Stimulated activated CD8-positive, alpha-beta memory T cell treated with anti-CD3 and anti-CD28 coated beads, Interleukin-12 subunit alpha, Interleukin-12 subunit beta, amount 100 ng/mL, for 24 hours (primary cell): Measurements from ENCODE around the gene KRT36.

Source experiments
- DNase-seq: peaks from one replicate; pipeline ENCODE4 v3.0.0-alpha.2; 2020; ENCODE audit errors: extremely low read depth

Gene KRT36

DNA sequence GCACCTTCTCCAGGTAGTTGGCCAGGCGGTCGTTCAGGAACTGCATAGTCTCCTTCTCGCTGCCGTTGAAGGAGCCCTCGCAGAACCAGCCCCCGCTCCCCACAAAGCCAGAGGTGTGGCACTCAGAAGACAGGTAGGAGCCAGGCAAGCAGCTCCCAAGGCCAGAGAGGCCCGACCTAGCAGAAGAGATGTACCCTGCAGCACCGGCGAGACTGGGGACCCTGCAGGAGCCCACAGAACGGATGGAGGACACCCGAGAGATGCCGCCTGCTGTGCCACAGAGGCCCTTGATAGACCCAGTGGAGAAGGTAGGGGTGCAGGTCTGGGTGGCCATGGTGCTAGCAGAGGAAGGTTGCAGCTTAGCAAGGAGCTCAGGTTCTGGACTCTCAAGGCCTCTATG lies at the start of gene KRT36:
Gene KRT36, minus strand, starts transcription at position 380 of the 400 bp plus-strand sequence. Its CDS starts 46 bp downstream, at position 334.
- DNase-seq = no peak

DNA sequence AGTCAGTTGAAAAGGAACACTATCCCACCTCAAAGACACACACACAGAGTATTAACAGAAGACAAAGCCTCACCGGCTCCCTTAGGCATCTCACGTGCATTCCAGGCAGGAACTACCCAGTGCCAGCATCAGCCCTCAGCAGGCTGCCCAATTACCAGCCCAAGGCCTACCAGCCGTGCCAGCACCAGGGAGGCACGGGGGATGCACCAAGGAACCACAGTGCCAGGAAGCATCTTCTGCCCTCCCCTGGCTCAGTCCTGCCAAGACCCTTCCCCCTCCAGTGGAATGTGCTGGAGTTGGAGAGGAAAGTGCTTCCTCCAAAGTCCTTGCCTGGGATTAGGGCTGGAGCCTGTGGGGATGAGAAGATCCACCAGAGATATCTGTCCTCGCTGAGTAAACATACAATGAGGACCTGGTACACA lies 49.4 kb upstream of the KRT36 start:
- no peak for DNase-seq

DNA sequence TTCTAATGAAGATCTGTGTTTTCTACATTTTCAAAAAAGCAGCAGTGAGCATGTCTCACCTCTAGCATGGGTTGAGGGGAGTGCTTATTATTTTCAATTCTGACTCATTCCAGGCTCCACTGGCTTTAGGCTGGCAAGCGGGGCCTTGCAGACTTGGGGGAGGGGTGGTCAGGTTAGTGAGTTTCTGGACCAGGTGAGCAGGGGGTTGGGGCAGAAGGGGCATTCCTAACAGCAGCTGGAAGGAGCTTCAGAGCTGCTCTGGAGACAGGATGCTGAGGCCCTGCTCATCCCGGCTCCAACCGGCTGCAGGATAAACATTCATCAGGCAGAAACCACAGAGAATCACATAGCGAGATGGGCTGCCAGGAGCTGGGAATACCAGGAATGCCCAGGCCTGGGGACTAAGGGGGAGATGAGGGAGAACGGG lies 48.9 kb upstream of the KRT36 start:
- DNase-seq = no peak

DNA sequence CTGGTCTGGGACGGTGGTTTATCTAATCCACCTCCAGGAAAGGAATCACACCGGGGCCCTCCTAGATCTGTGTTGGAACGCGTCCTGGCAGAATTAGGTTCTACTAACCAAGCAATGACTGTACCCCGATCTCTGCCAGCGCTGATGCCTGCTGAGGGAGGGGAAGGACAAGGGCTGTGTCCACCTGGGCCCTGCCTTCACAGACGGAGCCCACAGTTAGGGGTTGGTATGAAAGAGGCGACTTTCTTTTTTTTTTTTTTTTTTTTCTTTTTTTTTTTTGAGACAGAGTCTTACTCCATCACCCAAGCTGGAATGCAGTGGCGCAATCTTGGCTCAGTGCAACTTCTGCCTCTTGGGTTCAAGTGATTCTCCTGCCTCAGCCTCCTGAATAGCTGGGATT lies 48.3 kb upstream of the KRT36 start:
- no peak for DNase-seq

DNA sequence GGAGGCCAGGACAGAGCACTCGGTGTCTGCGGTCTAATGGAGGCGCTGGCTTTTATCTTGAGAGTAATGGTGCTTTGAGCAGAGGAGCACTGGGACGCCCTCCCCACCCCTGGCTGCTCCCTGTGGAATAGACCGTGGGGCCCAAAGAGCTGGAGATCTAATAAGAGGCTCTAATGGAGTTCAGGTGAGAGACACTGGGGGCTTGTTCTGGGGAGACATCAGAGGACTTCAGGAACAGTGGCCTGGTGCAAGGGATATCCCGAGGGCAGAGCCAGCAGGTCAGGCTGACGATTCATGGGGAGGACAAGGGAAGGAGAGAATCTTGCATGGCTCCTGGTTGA lies 47.9 kb upstream of the KRT36 start:
- no peak for DNase-seq

DNA sequence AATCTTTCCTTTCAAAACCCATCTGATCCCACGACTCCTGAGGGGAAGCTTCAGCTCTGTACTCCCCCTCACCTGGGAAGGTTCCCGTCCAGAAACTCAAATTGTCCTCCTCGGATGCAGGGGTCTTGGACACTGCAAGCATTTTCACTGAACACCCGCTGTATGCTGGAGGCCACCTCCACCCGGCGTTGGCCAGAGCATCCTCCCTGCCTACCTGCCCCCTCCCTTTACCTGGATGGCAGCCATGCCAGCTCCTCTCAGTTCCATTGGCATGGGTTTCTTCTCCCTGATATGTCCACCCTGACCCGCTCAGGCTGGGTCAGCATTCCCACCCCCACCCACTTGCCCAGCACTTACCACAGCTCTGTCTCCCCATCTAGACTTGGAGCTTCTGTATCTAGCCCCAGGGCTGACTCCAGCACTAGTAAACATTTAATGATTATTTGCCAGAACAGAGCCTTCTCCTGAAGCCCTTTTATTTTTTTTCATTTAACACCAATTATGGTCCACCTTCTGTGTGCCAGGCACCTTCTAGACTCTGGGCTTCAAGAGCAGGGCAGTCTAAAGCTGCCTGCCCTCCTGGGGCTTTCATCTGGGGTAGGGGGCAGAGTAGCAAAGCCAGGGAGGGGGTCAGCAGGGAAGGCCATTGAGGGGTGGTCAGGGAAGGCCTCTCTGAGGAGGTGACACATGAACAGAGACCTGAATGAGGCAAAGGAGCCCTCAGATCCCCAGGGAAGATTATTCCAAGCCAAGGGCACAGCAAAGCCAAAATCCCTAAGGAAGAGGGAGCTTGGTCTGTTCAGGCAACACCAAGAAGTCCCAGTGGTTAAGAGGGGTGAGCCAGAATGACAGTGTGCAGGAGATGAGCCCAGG lies 47.3 kb upstream of the KRT36 start:
- DNase-seq = no peak

DNA sequence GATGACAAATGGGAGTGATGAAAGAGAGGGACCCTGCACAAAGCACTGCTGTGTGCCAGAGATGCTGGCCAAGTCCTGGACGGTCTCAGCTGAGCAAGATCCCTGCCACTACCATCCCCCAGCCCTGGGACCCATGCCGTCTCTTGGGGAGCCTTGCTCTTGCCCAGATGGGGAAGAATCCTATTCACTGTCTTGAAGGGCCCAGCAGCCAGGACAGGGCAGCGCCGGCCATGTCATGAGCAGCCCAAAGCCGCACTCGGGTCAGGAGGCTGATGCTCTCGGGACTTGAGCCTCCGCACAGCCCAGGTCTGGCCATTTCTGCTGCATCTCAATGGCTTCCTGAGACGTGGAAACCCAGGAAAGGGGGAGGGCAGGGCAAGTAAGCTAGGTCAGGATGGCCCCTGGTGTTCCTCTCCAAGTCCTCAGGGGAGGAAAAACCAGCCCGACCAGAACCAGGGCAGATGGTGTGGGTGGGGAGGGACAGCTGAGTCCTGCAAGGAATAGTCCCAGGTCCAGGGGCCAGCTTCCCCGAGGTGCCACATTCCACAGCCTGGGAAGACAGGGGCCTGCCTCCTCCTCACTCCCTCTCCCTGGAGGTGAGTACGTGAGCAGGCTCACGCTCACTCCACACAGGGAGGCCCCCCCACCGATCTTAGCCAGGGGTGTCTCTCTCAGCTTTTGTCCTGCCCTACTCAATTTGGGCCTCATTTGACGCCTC lies 46.2 kb upstream of the KRT36 start:
- DNase-seq = no peak

DNA sequence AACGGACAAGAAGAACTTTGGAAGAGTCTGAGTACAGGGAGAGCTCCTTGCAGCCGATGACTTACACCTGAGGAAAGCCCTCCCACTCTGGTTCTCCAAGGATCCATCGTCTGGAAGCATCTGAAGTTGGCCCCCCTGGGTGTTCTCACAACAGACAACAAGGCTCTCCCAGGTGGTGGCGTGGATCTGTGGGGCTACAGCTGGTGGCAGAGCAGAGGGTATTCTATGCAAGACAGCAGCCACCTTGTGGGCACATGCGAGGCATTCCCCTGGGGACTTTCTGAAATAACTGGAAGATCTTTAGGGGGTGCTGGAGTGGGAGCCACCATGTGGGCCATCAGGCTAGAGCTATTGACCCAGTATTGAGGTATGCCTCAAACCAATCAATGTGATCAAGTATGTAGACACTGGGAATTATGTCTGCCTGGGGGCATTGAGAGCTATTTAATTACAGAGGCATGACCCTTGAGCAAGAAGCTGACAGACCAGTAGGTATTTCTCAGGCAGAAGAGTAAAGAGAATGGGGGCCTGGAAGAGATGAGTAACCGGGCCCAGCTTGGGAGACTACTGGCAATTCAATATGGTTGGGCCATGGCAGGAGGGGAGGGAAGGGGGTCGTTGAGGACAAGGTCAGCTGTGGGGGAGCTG lies 45.3 kb upstream of the KRT36 start:
- no peak for DNase-seq

DNA sequence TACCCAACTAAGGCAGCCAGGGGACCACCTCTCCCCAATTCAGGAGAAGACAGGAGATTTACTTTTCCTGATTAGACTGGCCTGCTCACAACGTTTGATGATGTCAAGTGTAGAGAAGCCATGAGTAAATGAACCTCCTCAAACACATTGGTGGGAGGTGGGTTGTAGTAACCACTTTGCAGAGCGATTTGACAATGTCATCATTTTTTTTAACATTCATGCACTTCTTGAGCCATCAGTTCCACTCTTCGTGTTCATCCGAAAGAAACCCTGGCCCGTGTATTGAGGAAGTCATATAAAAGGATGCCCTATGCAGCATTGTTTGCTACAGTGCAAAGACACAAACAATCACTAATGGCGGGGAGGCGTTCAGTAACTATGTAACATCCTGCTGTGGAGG lies 43.9 kb upstream of the KRT36 start:
- no peak for DNase-seq

DNA sequence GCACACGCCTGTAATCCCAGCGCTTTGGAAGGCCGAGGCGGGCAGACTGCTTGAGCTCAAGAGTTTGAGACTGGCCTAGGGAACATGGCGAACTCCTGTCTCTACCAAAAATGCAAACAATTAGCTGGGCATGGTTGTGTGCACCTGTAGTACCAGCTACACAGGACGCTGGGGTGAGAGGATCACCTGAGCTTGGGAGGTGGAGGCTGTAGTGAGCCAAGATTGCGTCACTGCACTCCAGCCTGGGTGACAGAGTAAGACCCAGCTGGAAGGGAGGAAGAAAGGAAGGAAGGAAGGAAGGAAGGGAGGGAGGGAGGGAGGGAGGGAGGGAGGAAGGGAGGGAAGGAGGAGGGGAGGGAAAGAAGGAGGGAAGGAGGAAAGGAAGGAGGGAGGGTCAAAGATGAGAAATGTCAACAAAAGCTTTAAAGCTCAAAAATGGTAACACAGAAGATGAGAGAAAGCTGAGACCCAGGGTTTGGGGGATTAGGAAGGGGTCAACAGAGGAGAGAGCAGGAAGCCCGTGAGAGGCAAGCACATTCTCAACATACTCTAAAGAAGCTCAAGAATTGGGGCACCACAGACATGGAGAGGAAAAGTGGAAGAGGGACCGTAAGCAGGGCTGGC lies 43.3 kb upstream of the KRT36 start:
- DNase-seq = no peak

DNA sequence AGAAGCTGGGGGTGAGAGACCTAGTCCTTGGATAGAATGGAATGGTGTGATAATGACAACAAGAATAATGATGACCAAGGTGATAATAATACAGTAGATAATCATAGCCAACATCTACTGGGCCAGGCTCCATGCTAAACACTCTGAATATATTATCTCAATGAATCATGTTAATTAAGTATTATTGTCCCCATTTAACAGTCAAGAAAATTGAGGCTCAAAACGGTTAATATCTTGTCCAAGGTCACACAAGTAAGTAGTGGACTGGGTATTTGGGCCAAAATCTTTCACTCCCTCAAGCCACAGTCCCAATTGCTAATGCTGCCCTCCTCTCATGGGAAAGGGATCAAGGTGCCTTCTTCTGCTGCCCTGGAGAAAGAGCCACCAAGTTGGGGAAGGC lies 42.3 kb upstream of the KRT36 start:
- no peak for DNase-seq

DNA sequence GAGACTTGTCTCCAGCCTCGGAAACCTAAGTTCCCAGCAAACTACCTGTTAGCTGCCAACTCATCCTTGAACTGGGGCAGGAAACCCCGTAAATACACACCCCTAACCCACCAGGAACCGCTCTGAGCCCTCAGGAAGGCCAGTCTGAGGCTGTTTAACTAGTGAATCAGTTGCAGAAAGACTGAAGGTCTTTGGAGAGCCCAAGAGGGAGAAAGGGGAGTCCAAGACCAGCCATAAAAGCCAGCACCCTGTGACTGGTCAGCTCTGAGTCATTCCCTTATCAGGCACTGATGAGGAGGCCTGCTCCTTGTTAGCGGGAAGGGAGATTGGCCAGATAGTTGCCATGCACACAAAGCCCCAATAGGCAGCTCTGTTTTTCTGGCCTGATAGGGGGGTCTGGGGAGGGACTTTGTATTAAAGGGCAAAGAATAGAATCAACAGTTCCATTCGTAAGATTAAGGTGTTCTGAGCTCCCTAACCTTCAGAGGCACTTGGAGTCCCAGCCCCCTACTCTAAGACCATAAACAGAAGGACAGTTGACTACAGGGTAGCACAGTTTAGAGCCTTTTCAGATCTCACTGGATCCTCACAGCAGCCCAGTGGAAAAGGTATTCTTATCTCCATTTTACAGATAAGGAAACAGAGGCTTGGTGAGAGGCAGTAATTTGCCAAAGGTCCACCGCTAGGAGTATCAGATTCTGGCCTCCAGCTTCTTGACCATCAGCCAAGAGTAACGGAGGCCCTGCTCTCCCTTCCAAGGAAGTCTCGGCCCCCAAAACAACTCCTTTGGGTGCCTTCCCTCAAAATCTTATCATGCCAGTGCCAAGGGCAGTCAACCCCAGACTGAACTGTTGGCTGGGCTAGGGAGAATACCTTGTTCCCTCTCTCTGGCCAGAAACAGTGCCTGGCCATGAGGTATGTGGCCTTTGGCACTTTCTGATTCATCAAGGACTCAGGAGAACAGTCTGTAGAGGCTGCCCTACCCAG lies 40.6 kb upstream of the KRT36 start:
- DNase-seq = no peak

DNA sequence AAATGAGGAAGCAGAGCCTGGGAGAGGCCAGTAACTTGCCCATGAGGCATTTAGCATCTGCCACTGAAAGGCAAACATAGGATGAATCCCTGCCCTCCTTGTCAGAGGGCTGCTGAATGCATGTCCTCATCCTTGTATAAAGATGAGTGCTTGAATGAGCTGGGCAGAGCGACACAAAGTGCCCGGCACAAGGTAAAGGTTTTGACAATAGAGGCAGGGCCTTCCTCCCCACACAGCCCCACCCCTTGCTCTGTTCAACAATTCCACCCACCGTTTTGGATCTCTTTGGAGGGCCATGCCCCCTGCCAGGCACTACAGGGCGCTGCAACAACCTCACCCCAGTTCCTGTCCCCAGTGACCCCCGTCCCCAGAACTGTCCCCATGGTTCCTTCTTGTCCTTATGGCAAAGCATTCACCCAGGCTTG lies 39.8 kb upstream of the KRT36 start:
- DNase-seq = no peak

DNA sequence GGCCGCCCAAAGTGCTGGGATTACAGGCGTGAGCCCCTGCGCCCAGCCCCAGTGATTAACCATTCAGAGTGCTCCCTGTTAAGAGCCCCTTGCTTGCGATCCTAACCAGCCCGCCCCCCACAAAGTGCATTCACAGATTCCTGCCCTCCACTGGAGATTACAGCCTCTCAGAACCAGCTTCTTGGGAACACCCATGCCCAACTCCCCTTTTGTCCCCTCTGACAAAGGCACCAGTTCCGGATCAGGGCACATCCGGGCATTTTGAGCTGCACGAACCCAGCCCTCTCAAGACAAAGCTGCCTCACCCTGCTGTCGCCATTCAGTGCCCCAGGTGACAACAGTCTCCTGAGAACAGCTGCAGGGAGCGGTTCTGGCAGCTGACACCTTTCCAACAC lies 39.2 kb upstream of the KRT36 start:
- no peak for DNase-seq

DNA sequence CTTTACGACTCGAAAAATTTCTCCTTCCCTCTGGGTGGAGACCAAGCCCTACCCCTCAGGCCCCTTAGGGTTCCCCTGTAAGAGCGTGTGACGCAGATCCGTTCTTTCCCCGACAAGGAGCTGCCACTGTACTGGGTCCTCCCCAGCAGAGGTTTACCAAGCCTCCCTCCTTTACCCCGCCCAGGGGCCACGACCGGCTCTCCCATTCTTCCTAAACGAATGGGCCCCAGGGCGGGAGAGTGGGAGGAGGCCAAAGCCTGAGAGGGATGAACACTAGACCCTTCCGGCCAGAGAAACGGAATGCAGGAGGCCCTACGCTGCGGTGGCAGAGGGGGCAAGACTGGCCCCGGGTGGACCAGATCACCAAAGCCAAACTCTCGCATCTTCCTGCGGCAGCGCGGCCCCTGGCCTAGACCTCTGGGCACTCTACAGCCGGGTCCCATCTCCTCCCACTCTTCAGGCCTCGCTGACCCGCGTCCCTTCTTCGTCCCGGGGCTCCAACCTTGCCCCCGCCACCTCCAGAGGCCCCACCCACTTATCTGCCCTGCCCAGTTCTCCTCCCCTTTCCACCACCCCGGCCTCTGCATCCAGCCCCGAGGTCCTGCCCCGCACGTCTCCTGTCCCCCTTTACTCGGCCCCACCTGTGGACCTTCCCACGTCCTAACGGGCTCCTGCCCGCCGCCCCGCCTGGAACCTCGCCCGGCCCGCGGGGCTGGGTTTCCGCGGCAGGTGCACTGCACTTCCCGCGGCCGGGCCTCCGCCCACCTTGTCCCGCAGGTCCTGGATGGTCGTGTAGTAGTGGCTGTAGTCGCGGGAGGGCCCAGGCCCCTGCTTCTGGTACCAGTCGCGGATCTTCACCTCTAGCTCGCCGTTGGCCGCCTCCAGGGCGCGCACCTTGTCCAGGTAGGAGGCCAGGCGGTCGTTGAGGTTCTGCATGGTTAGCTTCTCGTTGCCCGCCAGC lies 37.6 kb upstream of the KRT36 start:
- no peak for DNase-seq

DNA sequence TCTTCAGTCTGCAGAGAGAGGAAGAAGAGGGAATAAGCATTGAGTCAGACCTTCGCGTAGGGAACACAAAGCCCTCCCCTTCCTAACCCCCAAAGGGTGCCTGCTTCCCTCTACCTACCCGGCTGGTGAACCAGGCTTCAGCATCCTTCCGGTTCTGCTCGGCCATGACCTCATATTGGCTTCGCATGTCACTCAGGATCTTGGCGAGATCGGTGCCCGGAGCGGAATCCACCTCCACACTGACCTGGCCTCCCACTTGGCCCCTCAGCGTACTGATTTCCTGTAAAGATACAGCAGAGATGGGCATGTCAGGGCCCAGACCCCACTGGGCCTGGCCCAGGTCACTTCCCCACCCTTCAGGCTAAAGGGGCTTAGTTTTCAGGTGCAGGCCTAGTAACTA lies 34.6 kb upstream of the KRT36 start:
- DNase-seq = no peak

DNA sequence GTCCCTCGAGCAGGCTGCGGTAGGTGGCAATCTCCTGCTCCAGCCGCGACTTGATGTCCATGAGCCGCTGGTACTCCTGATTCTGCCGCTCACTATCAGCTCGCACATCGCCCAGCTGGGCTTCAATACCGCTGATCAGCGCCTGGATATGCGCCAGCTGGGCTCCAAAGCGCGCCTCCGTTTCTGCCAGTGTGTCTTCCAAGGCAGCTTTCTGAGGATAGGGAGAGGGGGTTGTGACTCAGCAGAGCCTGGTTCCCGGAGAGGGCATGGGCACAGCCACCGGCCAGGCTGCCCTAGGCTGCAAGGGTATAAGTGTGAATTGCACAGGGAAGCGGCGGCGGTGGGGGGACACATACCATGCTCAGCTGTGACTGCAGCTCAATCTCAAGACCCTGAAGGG lies 34.1 kb upstream of the KRT36 start:
- DNase-seq = no peak

DNA sequence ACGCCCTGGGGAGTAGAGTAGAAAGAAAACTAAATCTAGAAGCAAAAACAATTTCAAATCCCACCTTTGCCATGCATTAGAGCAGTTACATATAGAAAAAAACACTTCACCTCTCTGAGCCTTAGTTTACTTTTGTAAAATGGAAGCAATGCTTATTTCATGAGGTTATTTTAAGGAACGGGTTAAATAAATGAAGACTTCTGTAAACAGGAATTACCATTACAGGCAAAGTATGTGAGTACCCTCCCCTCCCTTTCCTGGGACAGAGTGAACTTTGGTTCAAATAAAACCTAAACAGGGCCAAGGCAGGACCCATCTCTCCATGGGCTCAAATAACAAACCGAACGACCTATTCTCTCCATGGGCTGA lies 33.5 kb upstream of the KRT36 start:
- no peak for DNase-seq

DNA sequence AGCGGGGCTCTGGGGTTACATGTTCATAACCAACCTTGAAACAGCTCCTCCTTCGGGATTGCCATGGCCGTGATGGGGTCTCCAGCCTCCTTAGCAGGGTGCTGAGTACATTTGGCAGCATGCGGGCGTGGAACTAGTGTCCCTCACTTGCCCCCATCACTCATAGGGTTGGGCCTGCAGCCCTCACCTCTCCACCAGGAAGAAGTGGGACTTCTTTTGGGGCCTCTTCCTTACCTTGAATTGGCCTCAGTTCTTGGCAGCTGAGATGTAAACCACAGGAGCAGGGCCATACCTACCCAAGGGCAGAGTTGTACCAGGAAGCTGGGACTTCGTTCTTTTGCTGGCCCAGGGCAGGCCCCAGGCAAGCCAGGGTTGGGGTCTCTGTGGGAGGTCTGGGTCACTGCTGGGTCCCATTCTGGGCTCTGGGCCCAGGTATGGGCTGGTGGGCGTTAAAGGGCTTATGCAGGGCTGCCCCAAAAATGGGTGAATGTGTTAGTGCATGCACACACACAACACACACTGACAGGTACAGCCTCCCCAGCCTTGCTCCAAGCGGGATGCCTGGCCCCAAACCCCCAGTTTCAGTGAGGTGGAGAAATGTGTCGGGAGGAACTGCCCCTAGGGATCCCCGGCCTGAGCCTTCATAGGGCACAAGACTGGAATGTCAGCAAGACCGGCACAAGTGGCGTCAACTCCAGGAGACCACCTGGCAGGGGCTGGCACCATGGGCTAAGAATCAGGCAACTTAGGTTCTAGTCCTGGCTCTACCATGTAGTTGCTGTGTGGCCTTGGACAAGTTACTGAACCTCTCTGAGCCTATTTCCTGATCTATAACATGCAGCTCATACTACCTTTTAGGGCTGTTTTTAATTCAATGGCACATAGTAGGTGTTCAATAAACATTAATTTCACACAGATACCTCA lies 32.9 kb upstream of the KRT36 start:
- DNase-seq = no peak
